HCT116 (cell line): ENCODE measurements around the gene RIPOR1. TPM values are rescaled to one million over a fixed set of nuclear protein-coding genes. Genes with fewer than 3 reads are reported as not detected.

Experiments used
- ATAC-seq: fragments of 200-7000 bp; cut with Tn5 transposase; 2 replicates; pipeline ENCODE4 v1.9.1; 2020; ENCODE audit warnings: mild to moderate bottlenecking, moderate library complexity
- BruUV-seq: library from RNA; stranded (reverse); fragments of 400-500 nt; replicated peaks from 2 replicates; lab custom pipeline; 2021; lab: Mats Ljungman, UMichigan
- CTCF ChIA-PET: fragments of 300-600 bp; sonication (Branson Sonifier 250); formaldehyde crosslinking; loops from one replicate; lab custom pipeline; 2021; ENCODE audit warnings: antibody characterized with exemption; lab: Charles Lee
- POLR2A ChIA-PET: fragments of 300-600, 350-600 bp; sonication (Branson Sonifier 250); formaldehyde crosslinking; loops from one replicate; lab custom pipeline; 2021; ENCODE audit warnings: antibody characterized with exemption; lab: Charles Lee
- RAD21 ChIA-PET, 2 experiments: fragments of 300-600 bp; sonication (Branson Sonifier 250); formaldehyde crosslinking; loops; one replicate each; lab custom pipeline; 2023; ENCODE audit warnings: low total read pairs in 2 of 2; ENCODE audit not compliant: uncharacterized antibody in 2 of 2, unreplicated experiment in 2 of 2, low non-redundant PET in 1 of 2; lab: Charles Lee
- DNase-seq: peaks from one replicate; pipeline ENCODE4 v3.0.0-alpha.2; 2010; ENCODE audit warnings: low read depth, low spot score
- H2AFZ ChIP-seq: fragments of 200-600 bp; shearing (Covaris generic), sonication (generic); 2 replicates; pipeline ENCODE4 v1.6.1; 2017; ENCODE audit warnings: low read depth, mixed run types, mixed read lengths, antibody characterized with exemption, low read length; ENCODE audit not compliant: poor library complexity, severe bottlenecking
- H3K27ac ChIP-seq: 2 replicates; pipeline ENCODE4 v1.5.1; 2012; ENCODE audit warnings: low read depth, low read length
- H3K27me3 ChIP-seq: fragments of 200-600 bp; sonication (generic); 2 replicates; pipeline ENCODE4 v1.6.1; 2016; ENCODE audit warnings: mixed run types, low read length, mixed read lengths; ENCODE audit not compliant: insufficient read depth
- H3K36me3 ChIP-seq, 2 experiments: fragments of 200-500 bp in 1 of 2; fragments of 200-600 bp in 1 of 2; sonication (Bioruptor generic) in 1 of 2; sonication (generic) in 1 of 2; 2 replicates each; pipeline versions ENCODE4 v1.5.1 to v1.6.1; 2014 to 2016; ENCODE audit warnings: low read length in 2 of 2, inconsistent platforms in 1 of 2, mixed read lengths in 1 of 2, mixed run types in 1 of 2; ENCODE audit not compliant: insufficient read depth in 2 of 2, control insufficient read depth in 1 of 2
- H3K4me1 ChIP-seq, 2 experiments: fragments of 200-600 bp in 1 of 2; sonication (generic) in 1 of 2; 2 replicates each; pipeline versions ENCODE4 v1.5.1 to v1.6.1; 2012 to 2017; ENCODE audit warnings: low read length in 2 of 2, inconsistent platforms in 1 of 2, mild to moderate bottlenecking in 1 of 2, mixed read lengths in 1 of 2, mixed run types in 1 of 2, moderate library complexity in 1 of 2; ENCODE audit not compliant: insufficient read depth in 2 of 2, control insufficient read depth in 1 of 2
- H3K4me2 ChIP-seq: fragments of 200-600 bp; sonication (generic); 2 replicates; pipeline ENCODE4 v1.6.1; 2017; ENCODE audit warnings: mixed run types, low read length, mixed read lengths
- H3K4me3 ChIP-seq, 2 experiments: fragments of 200-600 bp in 1 of 2; sonication (generic) in 1 of 2; replicated peaks in 1 of 2; 2 replicates each; pipeline ENCODE4 v1.5.1; 2011 to 2016; ENCODE audit warnings: low read length in 2 of 2, control low read depth in 1 of 2, low read depth in 1 of 2, mild to moderate bottlenecking in 1 of 2, mixed read lengths in 1 of 2, mixed run types in 1 of 2
- H3K79me2 ChIP-seq: fragments of 200-600 bp; sonication (generic); 2 replicates; pipeline ENCODE4 v1.6.1; 2017; ENCODE audit warnings: mild to moderate bottlenecking, mixed run types, low read length, moderate library complexity, mixed read lengths; ENCODE audit not compliant: insufficient read depth
- H3K9ac ChIP-seq: fragments of 200-600 bp; sonication (generic); 2 replicates; pipeline ENCODE4 v1.6.1; 2016; ENCODE audit warnings: low read length, mixed read lengths
- H3K9me2 ChIP-seq: fragments of 200-600 bp; sonication (generic), shearing (Covaris generic); 2 replicates; pipeline ENCODE4 v1.6.1; 2017; ENCODE audit warnings: mixed run types, mild to moderate bottlenecking, moderate library complexity; ENCODE audit not compliant: insufficient read depth
- H3K9me3 ChIP-seq, 2 experiments: fragments of 200-500 bp in 1 of 2; fragments of 200-600 bp in 1 of 2; sonication (Bioruptor generic) in 1 of 2; sonication (generic) in 1 of 2; 2 replicates each; pipeline ENCODE4 v1.6.1; 2014 to 2017; ENCODE audit warnings: low read length in 2 of 2, mixed read lengths in 2 of 2, inconsistent platforms in 1 of 2, low read depth in 1 of 2, mild to moderate bottlenecking in 1 of 2, mixed run types in 1 of 2, moderate library complexity in 1 of 2; ENCODE audit not compliant: control insufficient read depth in 1 of 2, insufficient read depth in 1 of 2
- H4K20me1 ChIP-seq: fragments of 200-600 bp; sonication (generic), shearing (Covaris generic); 2 replicates; pipeline ENCODE4 v1.6.1; 2017; ENCODE audit warnings: mixed run types, mild to moderate bottlenecking, moderate library complexity; ENCODE audit not compliant: insufficient read depth
- CTCF ChIP-seq, 3 experiments: fragments of 200-600 bp in 1 of 3; sonication (generic) in 1 of 3; IDR thresholded peaks in 2 of 3; conservative IDR thresholded peaks in 1 of 3; 2 replicates each; pipeline ENCODE4 v1.5.1; 2012 to 2017; ENCODE audit warnings: low read depth in 2 of 3, low read length in 2 of 3, antibody characterized with exemption in 1 of 3, borderline replicate concordance in 1 of 3, control low read depth in 1 of 3, mild to moderate bottlenecking in 1 of 3, mixed read lengths in 1 of 3, mixed run types in 1 of 3, moderate library complexity in 1 of 3; ENCODE audit not compliant: insufficient read depth in 1 of 3
- ELF1 ChIP-seq: IDR thresholded peaks from 2 replicates; pipeline ENCODE4 v1.6.1; 2012; ENCODE audit warnings: low read depth, borderline replicate concordance
- JUND ChIP-seq: IDR thresholded peaks from 2 replicates; pipeline ENCODE4 v1.6.1; 2012
- POLR2A ChIP-seq: IDR thresholded peaks from 2 replicates; pipeline ENCODE4 v1.7.0; 2011; ENCODE audit warnings: borderline replicate concordance; ENCODE audit not compliant: insufficient read depth, insufficient read length; ENCODE audit errors: extremely low read depth
- RAD21 ChIP-seq: IDR thresholded peaks from 2 replicates; pipeline ENCODE4 v1.6.1; 2012; ENCODE audit warnings: low read depth, mild to moderate bottlenecking
- REST ChIP-seq: IDR thresholded peaks from 2 replicates; pipeline ENCODE4 v1.6.1; 2012; ENCODE audit warnings: low read depth
- SIN3A ChIP-seq: IDR thresholded peaks from 2 replicates; pipeline ENCODE4 v1.6.1; 2012; ENCODE audit warnings: low read depth
- SP1 ChIP-seq: IDR thresholded peaks from 2 replicates; pipeline ENCODE4 v1.6.1; 2012; ENCODE audit warnings: low read depth
- TCF7L2 ChIP-seq: IDR thresholded peaks from 2 replicates; pipeline ENCODE4 v1.7.0; 2011; ENCODE audit warnings: borderline replicate concordance, inconsistent platforms; ENCODE audit not compliant: insufficient read depth, insufficient read length; ENCODE audit errors: extremely low read depth
- YY1 ChIP-seq: IDR thresholded peaks from 2 replicates; pipeline ENCODE4 v1.6.1; 2011; ENCODE audit warnings: low read length, low read depth, moderate library complexity, mild to moderate bottlenecking; ENCODE audit not compliant: insufficient replicate concordance; ENCODE audit errors: extremely low read depth
- ZBTB33 ChIP-seq: IDR thresholded peaks from 2 replicates; pipeline ENCODE4 v1.6.1; 2011; ENCODE audit warnings: mild to moderate bottlenecking, low read length, moderate library complexity; ENCODE audit not compliant: insufficient replicate concordance; ENCODE audit errors: extremely low read depth
- ZFX ChIP-seq: fragments of 450-650 bp; IDR thresholded peaks from 2 replicates; pipeline ENCODE4 v1.6.1; 2017
- ZNF274 ChIP-seq: fragments of 200-500 bp; sonication (Bioruptor generic); IDR thresholded peaks from 2 replicates; pipeline ENCODE4 v1.6.1; 2014; ENCODE audit warnings: mild to moderate bottlenecking, low read depth, low read length, inconsistent platforms
- intact Hi-C: fragments of 100-400 bp; cut with micrococcal nuclease; formaldehyde crosslinking; loops from 2 replicates; pipeline ENCODE4 v1.10.0; 2022
- total RNA-seq: library from RNA; stranded (reverse); gene quantifications from one replicate; pipeline ENCODE4 v1.2.1, GENCODE V29; 2021; ENCODE audit not compliant: unreplicated experiment

Gene RIPOR1
- total RNA-seq, 1 experiment from 2014 or later = 60.0 TPM

- H3K27me3 ChIP-seq = no peaks in the 10 kb centered on the region
- POLR2A ChIA-PET = no interaction called here
- no peak overlapping the region for H3K9ac ChIP-seq
- no peaks in the 10 kb centered on the region for H3K79me2 ChIP-seq
- intact Hi-C loops = no loop called here
- H3K4me2 ChIP-seq = no peak overlapping the region
- H3K4me1 ChIP-seq = peaks cover 0 to 7% of the 10 kb centered on the region in 2 experiments; a peak in 2 of 4 replicates
- H3K36me3 ChIP-seq = peaks cover 0 to 3% of the 10 kb centered on the region in 2 experiments; a peak in 1 of 4 replicates
- BruUV-seq = no TSS peak
- no peak for DNase-seq
- H3K27ac ChIP-seq = no peak overlapping the region
- H3K4me3 ChIP-seq = no peak overlapping the region
- no peak overlapping the region for H2AFZ ChIP-seq
- no peak for ATAC-seq
- RAD21 ChIA-PET = no interaction called here
- no peaks in the 10 kb centered on the region for H4K20me1 ChIP-seq
- TF ChIP-seq SIN3A (no peak), SP1 (no peak), ELF1 (no peak), JUND (no peak), CTCF (IDR thresholded peaks at IDR 0.05 in 2 of 3, conservative IDR thresholded peaks at IDR 0.05 in 1 of 3; ENCODE audit: borderline replicate concordance in 1 of 3, insufficient read depth in 1 of 3, low read depth in 2 of 3, low read length in 2 of 3) (no peak), REST (no peak), ZBTB33 (no peak), YY1 (no peak), POLR2A (no peak), TCF7L2 (no peak), RAD21 (no peak), ZNF274 (no peak), ZFX (no peak)
- CTCF ChIA-PET = no interaction called here
- no peaks in the 10 kb centered on the region for H3K9me3 ChIP-seq
- H3K9me2 ChIP-seq = no peaks in the 10 kb centered on the region
Measured at GRCh38 chr16:67549240-67549639, 20.6 kb downstream of the RIPOR1 start.
